ENCODE measurements around the gene H2BK1. TPM values are rescaled to one million over a fixed set of nuclear protein-coding genes. Genes with fewer than 3 reads are reported as not detected.

H2BK1 gene
- polyA plus RNA-seq, 4 donors = not detected

- DNase-seq (ENCODE audit: low read depth in 4 of 4, low spot score in 3 of 4) = no peak
Observed at GRCh38 chr7:151179946-151180345, 30.3 kb downstream of the H2BK1 start.

- no peak for DNase-seq (ENCODE audit: low read depth in 4 of 4, low spot score in 3 of 4)
Observed at GRCh38 chr7:151179287-151179860, 30.9 kb downstream of the H2BK1 start.

GRCh38 chr7:151178831-151179230 lies 31.5 kb downstream of the H2BK1 start:
- DNase-seq (ENCODE audit: low read depth in 4 of 4, low spot score in 3 of 4) = no peak

DNA sequence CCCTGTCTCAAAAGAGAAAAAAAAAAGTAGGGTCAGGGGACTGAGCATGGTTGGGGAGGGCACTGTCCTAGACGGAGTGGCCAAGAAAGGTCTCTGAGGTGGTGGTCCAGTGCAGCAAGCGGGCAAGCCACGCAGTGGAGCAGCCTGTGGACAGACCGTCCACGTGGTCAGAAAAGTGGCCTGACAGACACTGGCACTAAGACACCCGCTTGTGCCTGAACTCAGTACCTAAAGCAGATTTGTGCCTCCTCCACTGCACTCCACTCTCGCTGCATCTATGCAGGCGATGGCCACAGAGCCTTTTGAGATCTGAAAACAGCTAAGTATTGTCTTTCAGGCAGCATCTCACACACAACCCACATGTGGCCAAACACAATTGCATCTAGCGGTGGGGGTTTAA lies 32.1 kb downstream of the H2BK1 start:
- no peak for DNase-seq (ENCODE audit: low read depth in 4 of 4, low spot score in 3 of 4)

GRCh38 chr7:151177310-151177709 lies 33.0 kb downstream of the H2BK1 start:
- no peak for DNase-seq (ENCODE audit: low read depth in 4 of 4, low spot score in 3 of 4)

DNA sequence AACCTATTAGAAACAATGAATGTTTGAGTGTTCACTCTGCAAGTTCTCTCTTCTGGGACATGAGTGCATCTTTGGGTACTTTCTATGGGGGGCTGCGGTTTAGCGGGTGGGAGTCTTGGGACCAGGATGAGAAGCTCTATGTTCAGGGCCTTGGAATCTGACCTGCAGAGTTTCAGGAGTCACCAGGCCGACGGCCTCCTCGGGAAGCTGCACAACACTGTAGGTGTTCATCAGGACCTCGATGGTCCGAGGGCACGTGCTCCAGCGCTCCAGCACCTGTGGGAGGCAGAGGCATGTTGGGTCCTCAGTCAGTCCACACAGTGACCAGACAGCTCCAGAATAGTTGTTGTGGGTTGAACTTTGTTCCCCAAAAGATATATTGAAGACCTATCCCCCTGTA lies 33.9 kb downstream of the H2BK1 start:
- no peak for DNase-seq (ENCODE audit: low read depth in 4 of 4, low spot score in 3 of 4)

- DNase-seq (ENCODE audit: low read depth in 4 of 4, low spot score in 3 of 4) = no peak
Observed at GRCh38 chr7:151175793-151176311, 34.4 kb downstream of the H2BK1 start.

- no peak for DNase-seq (ENCODE audit: low read depth in 4 of 4, low spot score in 3 of 4)
Observed at GRCh38 chr7:151175047-151175792, 35.1 kb downstream of the H2BK1 start.

DNA sequence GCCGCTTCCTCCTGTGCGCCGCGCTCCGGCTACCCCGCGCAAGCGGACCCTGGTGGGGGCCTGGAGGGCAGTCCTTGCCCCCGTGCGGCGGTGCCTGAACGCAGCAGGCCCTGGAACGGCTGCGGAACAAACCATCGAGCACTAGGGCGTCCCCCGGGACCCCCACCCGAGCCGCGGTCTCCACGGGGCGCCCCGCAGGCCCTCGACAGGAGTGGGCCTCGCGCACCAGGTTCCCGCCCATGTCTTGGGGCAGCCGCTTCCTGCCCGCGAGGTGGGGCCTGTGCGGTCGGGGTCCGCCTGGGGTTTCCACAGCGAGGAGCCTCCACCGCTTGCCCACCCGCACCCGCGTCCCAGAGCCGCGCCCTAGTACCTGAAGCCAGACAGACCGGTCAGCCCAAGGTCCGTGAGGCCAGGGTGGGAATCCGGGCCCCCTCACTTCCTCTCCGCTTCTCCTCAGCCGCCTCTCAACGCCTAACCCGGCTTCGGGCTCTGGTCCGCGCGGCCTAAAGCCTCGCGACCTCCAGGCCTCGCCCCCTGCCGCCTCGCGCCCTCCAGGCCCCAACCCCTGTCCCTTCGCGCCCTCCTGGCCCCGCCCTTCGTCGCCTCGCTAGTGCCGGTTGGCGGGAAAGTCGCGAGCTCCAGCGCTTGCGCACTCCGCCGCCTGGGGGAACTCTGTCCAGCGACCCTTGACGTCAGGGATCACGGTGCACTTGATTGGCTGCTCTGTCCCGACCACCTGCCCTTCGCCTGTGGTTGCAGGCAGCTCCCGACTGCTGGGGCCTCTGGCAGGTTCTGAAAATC lies 35.8 kb downstream of the H2BK1 start:
- no peak for DNase-seq (ENCODE audit: low read depth in 4 of 4, low spot score in 3 of 4)

- no peak for DNase-seq (ENCODE audit: low read depth in 4 of 4, low spot score in 3 of 4)
Observed at GRCh38 chr7:151173386-151174245, 36.7 kb downstream of the H2BK1 start.

- peak in 3 of 4 donors; percentile 25 to 56 (median 27) for DNase-seq (ENCODE audit: low read depth in 4 of 4, low spot score in 3 of 4)
Observed at GRCh38 chr7:151172273-151173141, 37.8 kb downstream of the H2BK1 start.

DNA sequence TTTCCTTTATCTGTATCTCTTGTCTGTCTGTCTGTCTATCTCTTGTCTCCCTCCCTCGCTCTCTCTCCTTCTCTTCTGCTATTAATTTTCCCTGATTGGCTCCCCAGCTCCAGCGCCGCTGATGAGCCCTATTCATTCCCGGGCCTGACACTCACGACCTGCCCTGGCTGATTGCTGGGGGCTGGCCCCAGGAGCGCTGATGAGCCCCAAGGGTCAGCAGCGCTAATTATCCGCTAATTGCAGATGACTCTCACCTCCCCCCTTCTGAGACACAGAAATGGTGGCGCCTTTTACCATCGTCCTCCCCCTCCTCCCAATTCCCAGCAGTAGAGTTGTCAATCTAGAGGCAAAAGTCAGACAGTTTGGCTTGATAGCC lies 41.5 kb downstream of the H2BK1 start:
- DNase-seq (ENCODE audit: low read depth in 4 of 4, low spot score in 3 of 4) = no peak

DNA sequence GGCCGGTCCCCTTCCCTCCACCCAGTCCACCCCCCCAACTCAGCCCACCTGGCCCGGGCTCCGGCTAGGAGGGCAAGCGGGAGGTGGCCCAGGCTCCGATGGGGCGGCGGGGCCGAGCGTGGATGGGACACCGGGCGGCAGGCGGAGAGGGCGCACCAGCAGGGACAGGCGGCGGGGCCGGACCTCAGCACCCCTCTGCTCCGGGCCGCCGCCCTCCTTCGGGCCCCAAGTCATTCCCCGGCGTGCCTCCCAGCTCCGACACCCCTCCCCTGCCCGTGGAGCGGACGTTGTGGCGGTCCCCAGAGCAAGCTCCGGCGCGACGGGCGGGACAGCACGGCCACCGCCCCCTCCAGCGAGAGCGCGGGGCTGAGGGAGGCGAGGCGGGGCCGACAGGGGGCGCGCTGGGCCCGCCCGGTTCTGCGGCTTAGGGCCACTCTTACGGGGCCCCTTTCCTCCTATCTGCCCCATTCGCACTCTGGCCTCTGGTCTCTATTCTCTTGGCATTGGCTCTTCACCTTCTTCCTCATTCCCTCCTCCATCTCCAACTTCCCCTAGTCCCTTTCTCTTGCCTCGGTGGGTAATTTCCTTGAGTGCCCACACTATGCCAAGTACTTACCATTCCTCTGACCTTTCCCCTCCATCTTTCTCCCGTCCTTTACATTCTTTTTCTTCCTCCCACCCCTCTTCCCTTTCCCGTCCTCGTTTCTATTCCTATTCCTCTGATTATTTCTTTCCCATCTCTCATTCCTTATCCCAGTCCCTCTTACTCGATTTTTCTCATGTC lies 42.1 kb downstream of the H2BK1 start:
- no peak for DNase-seq (ENCODE audit: low read depth in 4 of 4, low spot score in 3 of 4)

GRCh38 chr7:151167197-151167961 lies 42.9 kb downstream of the H2BK1 start, which contains the start of gene GBX1:
Gene GBX1, minus strand, starts transcription at chr7:151167694. Its CDS starts 146 bp downstream, at chr7:151167548.
- peak in 1 of 4 donors; percentile 40 for DNase-seq (ENCODE audit: low read depth in 4 of 4, low spot score in 3 of 4)

GRCh38 chr7:151166629-151167196 lies 43.6 kb downstream of the H2BK1 start:
- no peak for DNase-seq (ENCODE audit: low read depth in 4 of 4, low spot score in 3 of 4)

DNA sequence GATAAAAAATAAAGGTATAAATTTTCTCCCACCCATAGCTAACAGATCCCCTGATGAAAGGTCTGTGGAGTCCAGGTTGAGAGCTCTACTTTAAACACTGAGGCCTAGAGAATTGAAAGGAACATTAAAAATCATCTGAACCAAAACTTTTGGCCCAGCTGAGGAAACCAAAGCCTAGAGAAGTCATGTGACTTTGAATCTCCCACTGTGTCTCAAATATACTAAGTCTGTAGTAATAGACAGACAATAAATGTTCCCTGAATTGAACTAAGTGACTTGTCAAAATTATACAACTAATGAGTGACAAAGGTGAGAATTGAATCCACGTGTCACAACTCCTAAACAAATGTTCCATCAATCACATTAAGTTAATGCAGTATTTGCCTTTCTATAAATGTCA lies 48.5 kb downstream of the H2BK1 start:
- no peak for DNase-seq (ENCODE audit: low read depth in 4 of 4, low spot score in 3 of 4)
